Measurements from ENCODE around the gene SLC22A2.

SLC22A2 gene

DNA sequence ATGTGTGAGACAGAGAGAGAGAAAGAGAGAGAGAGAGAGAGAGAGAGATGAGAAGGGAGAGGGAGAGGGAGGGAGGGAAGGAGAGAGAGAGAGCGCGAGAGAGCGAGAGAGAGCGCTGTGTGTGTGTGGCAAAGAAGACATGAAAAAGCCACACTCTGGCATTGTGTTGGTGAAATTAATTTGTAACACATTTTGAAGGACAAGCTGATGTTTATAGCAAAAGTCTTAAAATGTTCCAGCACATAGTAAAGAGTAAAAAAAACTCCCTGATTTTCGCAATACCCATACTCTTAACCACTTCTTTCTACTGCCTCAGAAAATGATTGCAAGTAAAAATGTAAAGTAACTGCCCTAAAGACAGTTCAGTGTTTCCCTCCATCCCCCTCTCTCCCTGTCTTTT, 80.3 kb downstream of the SLC22A2 start:
- POLR2A ChIA-PET: no interaction called here
- CTCF ChIA-PET: interaction anchor here (1.0 kb wide), 1 partner anchor 28 kb away, joined by 3 read pairs; no protein-coding TSS in a partner anchor
- TF ChIP-seq, protein P1, sequence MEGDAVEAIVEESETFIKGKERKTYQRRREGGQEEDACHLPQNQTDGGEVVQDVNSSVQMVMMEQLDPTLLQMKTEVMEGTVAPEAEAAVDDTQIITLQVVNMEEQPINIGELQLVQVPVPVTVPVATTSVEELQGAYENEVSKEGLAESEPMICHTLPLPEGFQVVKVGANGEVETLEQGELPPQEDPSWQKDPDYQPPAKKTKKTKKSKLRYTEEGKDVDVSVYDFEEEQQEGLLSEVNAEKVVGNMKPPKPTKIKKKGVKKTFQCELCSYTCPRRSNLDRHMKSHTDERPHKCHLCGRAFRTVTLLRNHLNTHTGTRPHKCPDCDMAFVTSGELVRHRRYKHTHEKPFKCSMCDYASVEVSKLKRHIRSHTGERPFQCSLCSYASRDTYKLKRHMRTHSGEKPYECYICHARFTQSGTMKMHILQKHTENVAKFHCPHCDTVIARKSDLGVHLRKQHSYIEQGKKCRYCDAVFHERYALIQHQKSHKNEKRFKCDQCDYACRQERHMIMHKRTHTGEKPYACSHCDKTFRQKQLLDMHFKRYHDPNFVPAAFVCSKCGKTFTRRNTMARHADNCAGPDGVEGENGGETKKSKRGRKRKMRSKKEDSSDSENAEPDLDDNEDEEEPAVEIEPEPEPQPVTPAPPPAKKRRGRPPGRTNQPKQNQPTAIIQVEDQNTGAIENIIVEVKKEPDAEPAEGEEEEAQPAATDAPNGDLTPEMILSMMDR (IDR thresholded peaks at IDR 0.05; ENCODE audit: control extremely low read depth, extremely low read depth, low read depth, missing control alignments): no peak
- no peak for DNase-seq (ENCODE audit: extremely low spot score)

DNA sequence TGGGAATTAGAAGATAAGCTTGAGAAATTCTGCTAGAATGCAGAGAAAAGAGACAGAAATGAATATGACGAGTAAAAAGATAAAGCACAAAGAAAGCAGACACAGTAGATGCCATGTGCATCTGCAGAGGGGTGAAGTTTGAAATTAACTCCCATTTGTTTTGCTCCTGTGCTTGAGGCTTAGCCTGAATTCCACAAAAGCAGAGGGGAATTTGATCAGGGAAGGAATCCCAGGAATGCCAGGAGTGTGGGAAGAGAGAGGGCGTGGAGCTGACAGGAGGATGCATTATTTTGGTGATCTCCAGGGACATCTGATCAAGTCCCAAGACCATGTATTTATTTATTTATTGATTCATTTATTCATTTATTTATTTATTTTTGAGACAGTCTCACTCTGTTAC, 81.4 kb downstream of the SLC22A2 start:
- ChIA-PET POLR2A (no interaction called here), CTCF (no interaction called here)
- no peak for DNase-seq (ENCODE audit: extremely low spot score)
- TF ChIP-seq, protein P1 (IDR thresholded peaks at IDR 0.05; ENCODE audit: control extremely low read depth, extremely low read depth, low read depth, missing control alignments): no peak

DNA sequence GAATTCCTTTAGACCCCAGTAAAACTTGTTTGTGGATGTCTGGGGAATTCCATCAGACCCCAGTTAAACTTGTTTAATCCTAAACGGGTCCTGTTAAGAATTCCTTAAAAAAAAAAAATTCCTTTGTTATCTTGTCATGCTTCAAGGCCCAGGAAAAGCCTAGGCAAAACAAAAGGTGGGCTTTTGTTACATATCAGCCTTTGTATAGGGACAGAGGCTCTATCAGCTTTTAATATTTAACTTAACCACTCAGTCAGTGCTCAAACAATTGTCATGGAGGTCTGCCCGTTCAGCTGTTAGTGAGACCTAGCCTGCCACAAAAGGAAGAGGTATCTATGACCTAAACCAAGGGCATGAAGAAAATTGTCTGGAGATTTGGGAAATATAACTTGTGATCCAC, 83.9 kb downstream of the SLC22A2 start:
- CTCF ChIA-PET: interaction anchor here (1.4 kb wide), 1 partner anchor 37 kb away, joined by 3 read pairs; no protein-coding TSS in a partner anchor
- POLR2A ChIA-PET: no interaction called here
- no peak for DNase-seq (ENCODE audit: extremely low spot score)
- TF ChIP-seq, protein P1 (IDR thresholded peaks at IDR 0.05; ENCODE audit: control extremely low read depth, extremely low read depth, low read depth, missing control alignments): no peak

DNA sequence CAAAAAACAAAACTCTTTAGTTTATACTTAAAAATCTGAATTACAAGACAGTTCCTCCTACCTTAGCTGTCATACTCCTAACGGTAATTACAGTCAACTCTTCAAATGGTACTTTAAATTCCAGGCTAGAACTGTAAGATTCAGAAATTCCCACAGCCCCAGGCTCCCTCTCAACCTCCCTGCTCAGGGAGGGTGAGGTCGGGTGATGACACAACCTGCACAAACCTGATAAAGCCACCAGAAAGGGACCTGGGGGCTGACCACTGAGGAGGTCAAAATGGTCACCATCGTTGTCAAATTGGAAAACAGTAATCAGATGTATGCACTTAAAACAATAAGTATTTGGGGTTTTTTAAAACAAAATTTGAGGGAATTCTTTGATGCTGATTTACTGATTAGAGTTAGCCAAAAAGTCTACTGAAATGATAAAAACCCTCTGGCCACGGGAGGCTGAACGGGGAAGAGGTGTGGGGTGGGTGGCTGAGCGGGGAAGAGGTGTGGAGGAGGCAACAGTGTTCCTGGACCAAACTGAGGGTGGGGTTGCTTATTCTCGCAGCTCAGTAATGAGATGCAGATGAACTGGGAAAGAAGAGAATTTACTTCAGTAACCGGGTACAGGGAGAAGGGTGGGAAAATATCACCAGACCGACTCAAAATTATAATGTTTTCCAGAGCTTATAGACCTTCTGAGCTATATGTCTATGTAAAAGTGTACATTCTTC, 84.7 kb downstream of the SLC22A2 start:
- ChIA-PET POLR2A (no interaction called here), CTCF (interaction anchor here (1.4 kb wide), 1 partner anchor 36 kb away, joined by 3 read pairs; no protein-coding TSS in a partner anchor)
- no peak for DNase-seq (ENCODE audit: extremely low spot score)
- TF ChIP-seq, protein P1 (IDR thresholded peaks at IDR 0.05; ENCODE audit: control extremely low read depth, extremely low read depth, low read depth, missing control alignments): no peak

DNA sequence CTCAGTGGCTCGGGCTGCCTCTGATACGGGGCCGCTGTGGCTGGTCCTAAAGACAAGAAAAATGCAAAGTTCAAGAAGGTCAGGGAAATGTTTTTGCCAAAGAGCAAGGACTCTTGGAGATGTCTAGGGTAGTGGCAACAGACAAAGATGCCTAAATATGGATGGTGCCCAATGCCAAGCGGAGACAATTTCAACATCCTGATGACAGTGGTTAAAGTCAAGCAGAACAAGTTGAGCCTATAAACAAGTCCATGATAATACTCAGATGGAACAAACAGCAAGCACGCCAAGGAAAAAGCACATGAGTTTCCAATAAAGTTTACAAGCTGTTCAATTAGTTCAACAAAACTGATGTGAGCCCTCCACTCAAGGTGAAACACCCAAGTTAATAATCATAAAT, 85.9 kb downstream of the SLC22A2 start:
- TF ChIP-seq, protein P1 (IDR thresholded peaks at IDR 0.05; ENCODE audit: control extremely low read depth, extremely low read depth, low read depth, missing control alignments): no peak
- ChIA-PET POLR2A (no interaction called here), CTCF (no interaction called here)
- no peak for DNase-seq (ENCODE audit: extremely low spot score)

DNA sequence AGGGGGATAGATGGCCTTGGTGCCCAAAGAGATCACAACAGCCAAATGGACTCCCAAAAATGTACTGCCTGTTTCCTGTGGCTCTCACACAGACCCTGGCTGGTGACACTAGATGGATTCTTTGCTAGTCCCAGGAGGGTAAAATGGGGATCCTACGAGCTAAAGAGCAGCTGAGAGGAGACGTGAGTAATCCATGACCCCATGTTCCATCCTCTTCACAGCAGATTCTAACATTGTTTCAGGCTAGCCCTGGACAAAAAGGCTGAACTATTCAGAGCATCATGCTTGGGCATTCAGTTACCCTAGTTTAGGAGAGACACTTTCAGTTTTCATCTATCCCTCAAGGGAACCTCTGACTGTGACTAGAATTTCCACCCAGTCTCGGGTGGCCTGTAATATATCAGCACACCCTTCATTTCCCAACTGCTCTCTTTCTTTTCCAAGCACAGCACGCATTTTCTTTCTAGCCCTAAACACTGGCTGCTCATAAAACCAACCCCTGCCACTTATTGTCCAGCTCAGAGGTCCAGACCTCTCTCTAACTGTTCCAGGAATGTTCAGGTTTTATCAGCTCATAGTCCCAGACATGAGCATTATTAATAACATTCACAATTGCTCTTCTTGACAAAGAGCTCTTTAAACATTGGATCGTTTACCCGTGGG, 88.5 kb downstream of the SLC22A2 start:
- ChIA-PET CTCF (no interaction called here), POLR2A (no interaction called here)
- no peak for DNase-seq (ENCODE audit: extremely low spot score)
- TF ChIP-seq, protein P1 (IDR thresholded peaks at IDR 0.05; ENCODE audit: control extremely low read depth, extremely low read depth, low read depth, missing control alignments): no peak

All from GM10248 (cell line).